GM12891 (cell line): ENCODE results near the gene AP1B1.

ENCODE experiments used
- PAX5 ChIP-seq: IDR thresholded peaks from 2 replicates; pipeline ENCODE4 v1.6.1; 2011; ENCODE audit warnings: low read length, moderate library complexity, mild to moderate bottlenecking; ENCODE audit not compliant: insufficient read depth, severe bottlenecking
- POLR2A ChIP-seq: IDR thresholded peaks from 2 replicates; pipeline ENCODE4 v1.6.1; 2011; ENCODE audit warnings: low read depth, low read length, control low read depth
- POLR2AphosphoS5 ChIP-seq: IDR thresholded peaks from 2 replicates; pipeline ENCODE4 v1.6.1; 2011; ENCODE audit warnings: low read depth, low read length, control low read depth
- POU2F2 ChIP-seq: IDR thresholded peaks from 2 replicates; pipeline ENCODE4 v1.6.1; 2011; ENCODE audit warnings: low read depth, mild to moderate bottlenecking, control low read depth, low read length, moderate library complexity
- SPI1 ChIP-seq: IDR thresholded peaks from 2 replicates; pipeline ENCODE4 v1.6.1; 2011; ENCODE audit warnings: low read depth, low read length, control low read depth
- TAF1 ChIP-seq: IDR thresholded peaks from 2 replicates; pipeline ENCODE4 v1.6.1; 2011; ENCODE audit warnings: low read depth, low read length, control low read depth

DNA sequence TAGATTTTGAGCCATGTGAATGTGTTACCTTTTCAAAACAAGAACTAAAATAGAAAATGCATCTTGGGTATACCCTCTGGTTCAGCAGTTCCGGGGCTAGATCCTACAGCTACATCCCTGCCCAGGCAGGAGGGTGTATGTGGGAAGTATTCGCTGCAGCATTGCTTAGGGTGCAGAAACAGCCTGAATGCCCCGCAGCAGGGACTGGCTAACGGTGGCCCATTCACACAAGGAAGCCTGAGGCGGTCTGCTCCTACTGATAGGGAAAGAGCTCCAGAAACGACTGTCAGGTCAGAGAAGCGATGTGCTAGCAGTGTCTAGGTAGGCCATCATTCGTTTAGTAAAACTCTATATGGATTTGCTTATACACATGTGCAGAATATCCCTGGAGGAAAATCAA, 63.0 kb downstream of the AP1B1 start:
- no peak for TF ChIP-seq POLR2A
- TF ChIP-seq POLR2AphosphoS5: no peak
- no peak for TF ChIP-seq TAF1
- TF ChIP-seq SPI1: no peak
- no peak for TF ChIP-seq PAX5
- no peak for TF ChIP-seq POU2F2
